ENCODE results near the gene NFATC2.

DNA sequence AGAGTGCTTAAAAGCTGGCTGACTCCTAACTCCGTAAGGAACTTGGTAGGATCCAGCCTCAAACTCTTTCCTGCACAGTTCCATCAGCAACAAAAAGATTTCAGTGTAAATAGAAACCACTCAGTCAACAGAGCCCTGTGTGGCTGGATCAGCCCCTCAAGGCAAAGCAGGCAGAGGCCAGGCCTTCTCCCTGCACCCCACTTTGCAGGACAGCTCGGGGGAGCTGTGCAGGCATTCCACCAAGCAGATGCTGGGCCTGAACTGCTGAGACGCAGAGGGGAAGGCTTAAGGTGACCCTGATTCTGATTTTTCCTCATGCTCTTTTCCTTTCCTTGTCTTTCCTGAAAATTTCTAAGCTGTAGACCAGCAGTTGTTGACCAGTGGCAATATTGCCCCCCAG lies 91.5 kb downstream of the NFATC2 start:
- TF ChIP-seq, protein P1, sequence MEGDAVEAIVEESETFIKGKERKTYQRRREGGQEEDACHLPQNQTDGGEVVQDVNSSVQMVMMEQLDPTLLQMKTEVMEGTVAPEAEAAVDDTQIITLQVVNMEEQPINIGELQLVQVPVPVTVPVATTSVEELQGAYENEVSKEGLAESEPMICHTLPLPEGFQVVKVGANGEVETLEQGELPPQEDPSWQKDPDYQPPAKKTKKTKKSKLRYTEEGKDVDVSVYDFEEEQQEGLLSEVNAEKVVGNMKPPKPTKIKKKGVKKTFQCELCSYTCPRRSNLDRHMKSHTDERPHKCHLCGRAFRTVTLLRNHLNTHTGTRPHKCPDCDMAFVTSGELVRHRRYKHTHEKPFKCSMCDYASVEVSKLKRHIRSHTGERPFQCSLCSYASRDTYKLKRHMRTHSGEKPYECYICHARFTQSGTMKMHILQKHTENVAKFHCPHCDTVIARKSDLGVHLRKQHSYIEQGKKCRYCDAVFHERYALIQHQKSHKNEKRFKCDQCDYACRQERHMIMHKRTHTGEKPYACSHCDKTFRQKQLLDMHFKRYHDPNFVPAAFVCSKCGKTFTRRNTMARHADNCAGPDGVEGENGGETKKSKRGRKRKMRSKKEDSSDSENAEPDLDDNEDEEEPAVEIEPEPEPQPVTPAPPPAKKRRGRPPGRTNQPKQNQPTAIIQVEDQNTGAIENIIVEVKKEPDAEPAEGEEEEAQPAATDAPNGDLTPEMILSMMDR (IDR thresholded peaks at IDR 0.05), result no peak
- no peak for TF ChIP-seq POLR2AphosphoS5 (IDR thresholded peaks at IDR 0.05)

All from breast epithelium (tissue), 3 donors.